LNCAP (cell line): Measurements from ENCODE around the gene BLOC1S1.

ENCODE experiments used
- TF ChIP-seq, protein P1 (sequence below): fragments of 450-650 bp; IDR thresholded peaks from 2 replicates; pipeline ENCODE4 v1.5.1; 2017; ENCODE audit warnings: mild to moderate bottlenecking

The BLOC1S1 gene

DNA sequence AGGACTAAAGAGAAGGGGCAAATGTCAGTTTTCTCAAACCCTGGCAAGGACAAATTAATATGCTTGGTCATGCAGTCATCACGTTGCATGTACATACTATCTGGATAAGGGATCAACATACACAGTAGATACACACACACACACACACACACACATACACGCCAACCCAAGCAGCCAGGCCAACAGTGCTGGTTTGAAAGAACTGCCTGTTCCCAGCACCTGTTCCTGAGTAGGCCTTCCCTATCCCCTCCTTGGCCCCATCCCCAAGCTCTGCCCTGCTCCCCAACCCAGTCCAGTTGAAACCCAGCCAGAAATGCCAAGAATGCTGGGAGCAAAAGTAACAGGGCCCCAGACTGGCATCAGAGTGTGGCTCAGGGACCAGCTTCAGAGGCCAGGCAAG, 12.6 kb upstream of the BLOC1S1 start:
- TF ChIP-seq, protein P1, sequence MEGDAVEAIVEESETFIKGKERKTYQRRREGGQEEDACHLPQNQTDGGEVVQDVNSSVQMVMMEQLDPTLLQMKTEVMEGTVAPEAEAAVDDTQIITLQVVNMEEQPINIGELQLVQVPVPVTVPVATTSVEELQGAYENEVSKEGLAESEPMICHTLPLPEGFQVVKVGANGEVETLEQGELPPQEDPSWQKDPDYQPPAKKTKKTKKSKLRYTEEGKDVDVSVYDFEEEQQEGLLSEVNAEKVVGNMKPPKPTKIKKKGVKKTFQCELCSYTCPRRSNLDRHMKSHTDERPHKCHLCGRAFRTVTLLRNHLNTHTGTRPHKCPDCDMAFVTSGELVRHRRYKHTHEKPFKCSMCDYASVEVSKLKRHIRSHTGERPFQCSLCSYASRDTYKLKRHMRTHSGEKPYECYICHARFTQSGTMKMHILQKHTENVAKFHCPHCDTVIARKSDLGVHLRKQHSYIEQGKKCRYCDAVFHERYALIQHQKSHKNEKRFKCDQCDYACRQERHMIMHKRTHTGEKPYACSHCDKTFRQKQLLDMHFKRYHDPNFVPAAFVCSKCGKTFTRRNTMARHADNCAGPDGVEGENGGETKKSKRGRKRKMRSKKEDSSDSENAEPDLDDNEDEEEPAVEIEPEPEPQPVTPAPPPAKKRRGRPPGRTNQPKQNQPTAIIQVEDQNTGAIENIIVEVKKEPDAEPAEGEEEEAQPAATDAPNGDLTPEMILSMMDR: no peak

GRCh38 chr12:55703901-55704761, 11.7 kb upstream of the BLOC1S1 start:
- TF ChIP-seq, protein P1: no peak

- TF ChIP-seq, protein P1: no peak
Measured at GRCh38 chr12:55704824-55705718, 10.8 kb upstream of the BLOC1S1 start.

GRCh38 chr12:55705782-55706402, 10.0 kb upstream of the BLOC1S1 start:
- TF ChIP-seq, protein P1: peak; percentile 32; the same call in 1 of the 2 replicates

- TF ChIP-seq, protein P1: no peak
Measured at GRCh38 chr12:55706568-55707218, 9.2 kb upstream of the BLOC1S1 start.

- TF ChIP-seq, protein P1: no peak
Measured at GRCh38 chr12:55707219-55707671, 8.6 kb upstream of the BLOC1S1 start.
